Psoas muscle (tissue), 8 donors: Measurements from ENCODE around the gene SDF4. TPM values are rescaled to one million over a fixed set of nuclear protein-coding genes. Genes with fewer than 3 reads are reported as not detected.

Experiments used
- ATAC-seq, 4 donors: fragments of 200-7000 bp; cut with Tn5 transposase; one replicate each; pipeline ENCODE4 v1.9.1; 2020; ENCODE audit warnings: moderate library complexity in 3 of 4, mild to moderate bottlenecking in 2 of 4
- DNase-seq, 2 donors: peaks; one replicate each; pipeline ENCODE4 v3.0.0-alpha.2; 2020
- H3K27ac ChIP-seq: fragments of 200-600 bp; one replicate; pipeline ENCODE4 v1.8.0; 2022
- H3K27me3 ChIP-seq, 3 donors: fragments of 200-600 bp in 1 of 3; one replicate each; pipeline versions ENCODE4 v1.6.1 to v1.8.0; 2013 to 2022; ENCODE audit warnings: low read length in 2 of 3, mild to moderate bottlenecking in 2 of 3, moderate library complexity in 1 of 3; ENCODE audit not compliant: insufficient read depth in 3 of 3
- H3K36me3 ChIP-seq, 2 donors: fragments of 200-600 bp in 1 of 2; one replicate each; pipeline versions ENCODE4 v1.6.1 to v1.8.0; 2013 to 2022; ENCODE audit warnings: low read depth in 1 of 2, mild to moderate bottlenecking in 1 of 2, moderate library complexity in 1 of 2; ENCODE audit not compliant: insufficient read depth in 1 of 2
- H3K4me1 ChIP-seq: fragments of 200-600 bp; one replicate; pipeline ENCODE4 v1.8.0; 2022
- H3K4me3 ChIP-seq: fragments of 200-600 bp; one replicate; pipeline ENCODE4 v1.8.0; 2022; ENCODE audit warnings: mild to moderate bottlenecking
- H3K9me3 ChIP-seq: fragments of 200-600 bp; one replicate; pipeline ENCODE4 v1.8.0; 2022
- WGBS, 3 donors: extraction: QIAGEN DNeasy Blood & Tissue Kit; methylation state at CpG; one replicate each; pipeline versions ENCODE4 v1.1.6 to v1.1.7; 2013; 5-methylcytosine and 5-hydroxymethylcytosine counted together
- intact Hi-C, 2 donors: fragments of 100-400 bp; cut with DNase I; formaldehyde crosslinking; loops; one replicate each; pipeline versions ENCODE4 v1.11.0 to v1.14.2; 2022
- polyA plus RNA-seq, 3 donors: library from polyadenylated mRNA; stranded (reverse); fragments of 200-250 nt; gene quantifications; one replicate each; pipeline ENCODE4 v1.2.3, GENCODE V29; 2013
- total RNA-seq, 4 donors: library from RNA; stranded (reverse); fragmentation: NEBNext Ultra II Directional in 2 of 4; extraction: Animal tissue kit (Norgen Biotek cat#: 25700) in 2 of 4; gene quantifications; one replicate each; pipeline versions ENCODE4 v1.2.1 to v1.2.4, GENCODE V29; 2021 to 2023
- TF ChIP-seq, protein P1 (sequence below): fragments of 200-600 bp; IDR thresholded peaks from one replicate; pipeline ENCODE4 v1.8.0; 2022; ENCODE audit warnings: antibody characterized with exemption
- donor health status: healthy with polysubstance abuse.
- donor health status: DM: no; HTN: no; CAD: no; lungs with moderate emphysema.
- donor health status: Bipolar disorder and iron deficiency.
- donor health status: healthy.
- donor health status: DM: yes; HTN: yes; CAD: no.
- donor health status: DM: no; HTN: no; CAD: no.
- donor health status: DM: no; HTN: no; CAD: no.
- donor health status: DM: yes; HTN: yes; CAD: no.

SDF4 gene
- total and polyA plus RNA-seq, 7 donors = 67.5 to 129 (median 85.9) TPM

DNA sequence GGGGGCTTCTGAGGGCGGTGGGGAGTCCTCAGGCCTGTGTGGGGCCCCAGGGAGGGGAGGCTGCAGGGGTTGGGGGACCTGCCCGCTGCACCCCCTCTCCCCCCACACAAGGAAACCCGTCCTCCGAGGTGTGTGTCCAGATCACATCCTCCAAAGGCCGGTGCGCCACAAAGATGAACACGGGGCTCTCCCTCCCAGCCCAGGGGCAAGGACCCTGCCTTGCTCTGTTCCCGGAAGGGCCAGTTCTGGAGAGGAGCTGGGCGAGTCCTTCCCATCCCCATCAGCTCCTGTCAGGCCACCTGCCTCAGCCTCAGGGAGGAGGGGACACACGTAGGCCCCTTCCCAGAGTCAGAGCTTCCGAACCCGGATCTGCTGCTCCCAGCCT, 60.6 kb downstream of the SDF4 start:
- WGBS, 3 donors = 72 to 73% (median 72%) methylated on average over 12 of the region's 12 CpGs
- ATAC-seq (no peak), DNase-seq (peak; percentile 9 to 41)
- H3K27ac ChIP-seq = no peak overlapping the region
- no peaks in the 10 kb centered on the region for H3K36me3 ChIP-seq
- intact Hi-C loops = no loop called here
- peaks cover 1% of the 10 kb centered on the region for H3K4me1 ChIP-seq
- H3K27me3 ChIP-seq = peaks cover 0 to 80% (median 16%) of the 10 kb centered on the region in 3 donors
- H3K9me3 ChIP-seq = no peaks in the 10 kb centered on the region
- TF ChIP-seq, protein P1, sequence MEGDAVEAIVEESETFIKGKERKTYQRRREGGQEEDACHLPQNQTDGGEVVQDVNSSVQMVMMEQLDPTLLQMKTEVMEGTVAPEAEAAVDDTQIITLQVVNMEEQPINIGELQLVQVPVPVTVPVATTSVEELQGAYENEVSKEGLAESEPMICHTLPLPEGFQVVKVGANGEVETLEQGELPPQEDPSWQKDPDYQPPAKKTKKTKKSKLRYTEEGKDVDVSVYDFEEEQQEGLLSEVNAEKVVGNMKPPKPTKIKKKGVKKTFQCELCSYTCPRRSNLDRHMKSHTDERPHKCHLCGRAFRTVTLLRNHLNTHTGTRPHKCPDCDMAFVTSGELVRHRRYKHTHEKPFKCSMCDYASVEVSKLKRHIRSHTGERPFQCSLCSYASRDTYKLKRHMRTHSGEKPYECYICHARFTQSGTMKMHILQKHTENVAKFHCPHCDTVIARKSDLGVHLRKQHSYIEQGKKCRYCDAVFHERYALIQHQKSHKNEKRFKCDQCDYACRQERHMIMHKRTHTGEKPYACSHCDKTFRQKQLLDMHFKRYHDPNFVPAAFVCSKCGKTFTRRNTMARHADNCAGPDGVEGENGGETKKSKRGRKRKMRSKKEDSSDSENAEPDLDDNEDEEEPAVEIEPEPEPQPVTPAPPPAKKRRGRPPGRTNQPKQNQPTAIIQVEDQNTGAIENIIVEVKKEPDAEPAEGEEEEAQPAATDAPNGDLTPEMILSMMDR = no peak
- no peak overlapping the region for H3K4me3 ChIP-seq

DNA sequence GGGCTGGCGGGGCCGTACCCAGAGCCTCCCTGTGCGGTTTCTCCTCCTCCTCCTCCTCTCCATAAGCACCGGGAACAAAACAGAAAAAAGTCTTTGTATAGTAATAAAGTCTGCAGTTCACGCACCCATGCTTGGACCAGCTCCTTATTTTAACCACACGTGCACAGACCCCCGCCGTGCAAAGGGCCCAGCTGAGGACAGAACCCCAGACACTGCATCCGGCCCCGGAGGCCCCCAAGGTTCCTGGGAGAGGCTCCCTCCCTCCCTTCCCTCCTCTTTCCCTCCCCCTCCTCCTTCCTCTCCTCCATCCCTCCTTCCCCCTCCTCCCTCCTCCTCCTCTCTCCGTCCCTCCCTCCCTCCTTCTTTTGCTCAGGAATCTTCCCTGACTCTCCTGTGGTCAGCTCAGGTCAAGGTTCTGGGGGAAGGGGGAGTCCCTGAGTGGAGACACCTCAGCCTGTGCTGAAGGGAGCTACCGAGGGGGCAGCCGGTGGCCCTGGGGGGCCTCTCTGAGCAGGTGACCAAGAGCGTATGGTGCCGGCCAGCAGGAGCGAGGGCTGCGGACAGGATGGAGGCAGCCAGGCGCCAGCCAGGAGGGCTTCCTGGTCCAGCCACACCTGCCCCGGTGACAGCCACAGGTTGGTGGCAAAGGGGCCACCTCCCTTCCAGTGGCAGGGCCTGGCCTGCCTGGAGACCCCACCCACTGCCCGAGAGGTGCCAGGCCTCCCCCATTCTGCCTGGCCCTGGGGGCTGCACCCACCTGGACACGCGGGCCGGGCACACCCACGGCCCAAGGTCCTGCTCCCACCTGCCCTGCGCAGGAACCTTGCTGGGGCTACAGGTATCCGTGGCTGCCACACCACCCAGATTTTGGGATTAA, 61.3 kb downstream of the SDF4 start:
- DNase-seq (peak in 1 of 2 donors; percentile 50), ATAC-seq (no peak)
- H3K27me3 ChIP-seq = peaks cover 0 to 84% (median 16%) of the 10 kb centered on the region in 3 donors
- H3K27ac ChIP-seq = no peak overlapping the region
- H3K4me1 ChIP-seq = peaks cover 8% of the 10 kb centered on the region
- TF ChIP-seq, protein P1 = no peak
- no peaks in the 10 kb centered on the region for H3K9me3 ChIP-seq
- H3K4me3 ChIP-seq = no peak overlapping the region
- 56 to 60% (median 58%) methylated on average over 25 to 26 of the region's 26 CpGs for WGBS, 3 donors
- intact Hi-C loops = no loop called here
- no peaks in the 10 kb centered on the region for H3K36me3 ChIP-seq

DNA sequence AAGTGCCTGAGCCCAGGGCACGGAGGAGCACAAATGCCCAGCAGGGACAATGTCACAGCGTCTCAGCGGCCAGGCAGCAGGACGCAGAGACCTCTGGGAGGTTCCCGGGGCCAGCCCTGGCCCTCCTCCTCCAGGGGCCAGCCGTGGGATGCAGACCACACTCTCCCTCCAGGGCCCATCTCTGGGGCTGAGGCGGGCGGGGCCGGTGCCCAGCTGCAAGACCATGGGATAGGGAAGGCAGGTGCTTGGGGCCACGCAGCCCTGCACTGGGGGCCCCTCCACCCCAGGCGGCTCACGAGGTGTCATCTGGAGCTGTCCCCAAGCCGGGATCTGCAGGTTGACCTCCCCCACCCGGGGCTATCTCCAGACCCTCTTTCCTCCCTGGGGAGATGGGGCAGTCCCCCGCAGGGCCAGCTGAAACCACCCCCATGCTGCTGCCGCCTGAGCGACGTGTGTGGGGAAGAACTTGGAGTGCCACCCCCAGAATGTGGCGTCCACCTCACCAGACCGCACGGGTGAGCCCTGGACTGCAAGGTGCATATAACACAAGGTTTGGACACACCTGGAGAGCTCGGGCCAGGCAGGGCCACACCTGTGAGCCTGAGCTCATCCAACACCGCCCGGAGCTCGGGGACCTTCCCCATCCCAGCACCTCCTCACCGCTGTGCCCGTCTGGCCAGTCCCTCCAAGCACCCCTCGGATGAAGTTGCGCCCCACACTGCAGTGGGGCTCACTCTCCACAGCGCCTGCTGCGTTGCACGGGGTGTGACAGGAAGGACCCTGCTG, 62.2 kb downstream of the SDF4 start:
- 62 to 74% (median 67%) methylated on average over 27 to 32 of the region's 32 CpGs for WGBS, 3 donors
- DNase-seq = peak in 1 of 2 donors; percentile 53
- TF ChIP-seq, protein P1 = no peak
- Histone ChIP-seq H3K27ac (no peak overlapping the region), H3K36me3 (no peaks in the 10 kb centered on the region), H3K9me3 (no peaks in the 10 kb centered on the region), H3K27me3 (peaks cover 0 to 78% (median 16%) of the 10 kb centered on the region in 3 donors), H3K4me3 (no peak overlapping the region), H3K4me1 (peaks cover 9% of the 10 kb centered on the region)
- ATAC-seq = no peak
- intact Hi-C loops = no loop called here

DNA sequence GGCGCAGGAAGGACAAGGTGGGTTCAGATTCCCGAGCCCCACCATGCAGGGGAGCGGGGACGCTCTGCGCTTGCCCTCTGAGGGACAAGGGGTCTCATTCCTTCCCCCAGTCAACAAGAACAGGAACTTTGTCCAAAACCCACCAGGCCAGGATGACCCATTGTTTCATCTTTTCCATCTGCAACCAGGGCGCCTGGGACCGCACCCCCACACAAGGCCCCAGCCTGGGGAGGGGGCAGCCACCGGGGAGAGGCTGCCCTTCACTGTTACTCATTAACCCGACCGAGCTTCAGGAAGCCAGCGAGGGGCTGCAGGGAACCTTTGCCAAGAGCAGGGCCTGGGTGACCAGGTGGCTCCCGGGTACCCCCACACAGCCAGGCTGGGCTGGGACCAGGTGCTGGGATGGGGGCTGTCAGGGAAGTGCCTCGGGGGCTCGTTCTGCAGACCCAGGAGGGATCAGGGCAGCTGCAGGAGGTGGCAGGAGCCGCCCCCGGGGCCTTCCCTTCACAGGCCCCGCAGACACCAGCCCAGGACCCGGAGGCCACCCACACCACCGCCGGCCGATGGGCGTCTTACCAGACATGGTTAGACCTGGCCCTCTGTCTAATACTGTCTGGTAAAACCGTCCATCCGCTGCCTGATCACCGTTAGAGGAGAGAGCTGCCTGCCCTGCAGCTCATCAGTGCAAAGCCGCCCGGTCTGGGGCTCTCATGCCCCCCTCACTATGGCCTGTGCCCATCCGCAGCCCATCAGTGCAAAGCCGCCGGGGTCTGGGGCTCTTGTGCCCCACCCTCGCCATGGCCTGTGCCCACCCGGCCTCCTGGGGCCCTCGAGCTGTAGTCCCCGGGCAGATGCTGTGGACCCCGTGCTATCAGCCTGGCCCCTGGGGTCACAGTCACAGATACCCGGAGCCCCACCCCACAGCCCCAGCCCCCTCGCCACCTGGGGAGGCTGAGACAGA, 63.1 kb downstream of the SDF4 start:
- no peak for ATAC-seq
- peaks cover 0 to 69% (median 16%) of the 10 kb centered on the region in 3 donors for H3K27me3 ChIP-seq
- H3K4me1 ChIP-seq = peaks cover 9% of the 10 kb centered on the region
- no peak overlapping the region for H3K4me3 ChIP-seq
- 80 to 82% (median 81%) methylated on average over 35 to 37 of the region's 37 CpGs for WGBS, 3 donors
- TF ChIP-seq, protein P1 = no peak
- no peaks in the 10 kb centered on the region for H3K9me3 ChIP-seq
- no peak overlapping the region for H3K27ac ChIP-seq
- intact Hi-C loops = no loop called here
- DNase-seq = peak; percentile 9 to 40
- no peaks in the 10 kb centered on the region for H3K36me3 ChIP-seq
